GM12801 (cell line): ENCODE measurements around the gene OGFOD2.

Experiments used
- TF ChIP-seq, protein P1 (sequence below): IDR thresholded peaks from one replicate; pipeline ENCODE4 v1.5.1; 2011; ENCODE audit warnings: control low read depth; ENCODE audit not compliant: insufficient read length; ENCODE audit errors: extremely low read depth

The OGFOD2 gene

DNA sequence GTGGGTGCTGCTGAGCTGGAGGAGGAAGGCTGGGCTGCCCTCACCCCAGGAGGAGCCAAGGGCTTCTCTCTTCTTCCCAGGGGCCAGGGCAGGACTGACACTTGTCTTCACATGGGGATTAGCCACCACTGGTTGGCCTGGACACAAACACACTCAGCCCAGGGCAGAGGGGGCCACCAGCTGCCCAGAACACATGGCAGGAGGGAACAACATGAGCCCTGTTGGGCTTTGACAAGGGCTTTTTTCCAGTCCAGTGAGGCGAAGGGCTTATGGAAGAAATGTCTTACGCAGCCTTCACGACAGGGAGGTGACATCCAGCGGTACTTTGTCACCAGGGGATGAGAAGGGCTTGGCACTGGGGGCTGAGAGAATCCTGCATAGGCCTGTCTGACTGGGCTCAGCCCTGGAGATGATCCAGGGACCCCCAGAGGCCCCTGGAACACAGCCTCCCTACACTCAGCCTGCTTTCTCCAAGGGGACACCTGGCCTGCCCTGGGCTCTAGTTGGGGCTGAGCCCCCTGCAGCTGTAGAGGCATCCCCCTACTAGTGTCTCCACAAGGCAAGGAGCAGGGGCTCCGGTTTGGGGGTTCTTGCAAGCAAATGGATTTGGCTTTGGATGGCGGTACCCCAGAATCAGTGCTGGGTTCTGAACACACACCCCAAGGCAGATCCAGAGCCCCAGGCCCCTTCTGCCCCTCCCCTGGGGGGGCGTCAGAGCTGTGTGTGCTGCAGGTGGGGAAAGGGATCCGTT, 24.3 kb downstream of the OGFOD2 start:
- TF ChIP-seq, protein P1, sequence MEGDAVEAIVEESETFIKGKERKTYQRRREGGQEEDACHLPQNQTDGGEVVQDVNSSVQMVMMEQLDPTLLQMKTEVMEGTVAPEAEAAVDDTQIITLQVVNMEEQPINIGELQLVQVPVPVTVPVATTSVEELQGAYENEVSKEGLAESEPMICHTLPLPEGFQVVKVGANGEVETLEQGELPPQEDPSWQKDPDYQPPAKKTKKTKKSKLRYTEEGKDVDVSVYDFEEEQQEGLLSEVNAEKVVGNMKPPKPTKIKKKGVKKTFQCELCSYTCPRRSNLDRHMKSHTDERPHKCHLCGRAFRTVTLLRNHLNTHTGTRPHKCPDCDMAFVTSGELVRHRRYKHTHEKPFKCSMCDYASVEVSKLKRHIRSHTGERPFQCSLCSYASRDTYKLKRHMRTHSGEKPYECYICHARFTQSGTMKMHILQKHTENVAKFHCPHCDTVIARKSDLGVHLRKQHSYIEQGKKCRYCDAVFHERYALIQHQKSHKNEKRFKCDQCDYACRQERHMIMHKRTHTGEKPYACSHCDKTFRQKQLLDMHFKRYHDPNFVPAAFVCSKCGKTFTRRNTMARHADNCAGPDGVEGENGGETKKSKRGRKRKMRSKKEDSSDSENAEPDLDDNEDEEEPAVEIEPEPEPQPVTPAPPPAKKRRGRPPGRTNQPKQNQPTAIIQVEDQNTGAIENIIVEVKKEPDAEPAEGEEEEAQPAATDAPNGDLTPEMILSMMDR: no peak

DNA sequence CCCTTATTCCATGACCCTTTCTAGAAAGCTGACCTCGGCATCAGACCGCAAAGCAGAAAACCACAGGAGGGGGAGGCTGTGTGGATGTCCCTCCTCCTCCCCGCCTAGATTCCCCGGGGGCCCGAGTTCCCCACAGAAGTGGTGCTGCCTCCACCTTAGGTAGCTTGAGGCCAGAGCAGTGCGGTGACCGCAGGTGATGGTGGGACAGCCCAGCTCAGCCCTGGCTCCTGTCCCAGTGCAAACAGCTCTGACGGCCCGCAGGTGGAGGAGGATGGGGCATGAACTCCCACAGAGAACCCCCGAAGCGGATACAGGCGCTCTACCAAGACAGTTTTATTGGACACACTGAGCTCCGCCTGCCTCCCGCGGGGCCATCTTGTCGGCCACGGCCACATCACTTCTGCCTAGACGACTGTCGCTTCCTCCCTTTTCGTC, 25.0 kb downstream of the OGFOD2 start:
- TF ChIP-seq, protein P1: no peak

DNA sequence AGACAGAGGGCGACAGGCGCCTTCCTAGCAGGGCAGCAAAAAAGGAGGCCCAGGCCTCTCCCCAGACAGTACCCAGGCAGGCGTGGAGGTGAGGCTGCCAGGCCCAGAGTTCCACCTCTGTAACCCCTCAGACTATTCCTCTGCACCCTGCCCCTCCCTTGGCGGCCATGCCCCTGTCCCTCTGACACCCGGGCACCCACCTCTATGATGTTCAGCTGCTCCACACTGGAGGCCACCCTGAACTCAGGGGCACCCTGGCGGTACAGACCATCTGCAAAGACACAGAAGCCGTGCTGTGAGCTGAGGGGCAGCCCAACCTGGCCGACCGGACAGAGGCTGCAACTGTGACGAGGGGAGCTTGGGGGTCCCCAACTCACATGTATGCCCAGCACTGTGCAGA, 25.5 kb downstream of the OGFOD2 start:
- TF ChIP-seq, protein P1: no peak

DNA sequence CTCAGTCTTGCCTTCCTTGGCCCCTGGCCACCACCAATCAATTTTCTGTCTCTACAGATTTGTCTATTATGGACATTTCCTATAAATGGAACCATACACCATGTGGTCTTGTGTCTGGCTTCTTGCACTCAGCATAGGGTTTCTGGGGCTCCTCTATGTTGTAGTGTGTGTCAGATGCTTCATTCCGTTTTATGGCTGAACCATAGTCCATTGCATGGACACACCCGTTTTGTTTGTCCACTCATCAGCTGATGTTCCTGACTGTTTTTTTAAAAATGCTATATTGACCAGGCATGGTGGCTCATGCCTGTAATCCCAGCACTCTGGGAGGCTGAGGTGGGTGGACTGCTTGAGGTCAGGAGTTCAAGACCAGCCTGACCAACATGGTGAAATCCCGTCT, 26.4 kb downstream of the OGFOD2 start:
- TF ChIP-seq, protein P1: no peak

DNA sequence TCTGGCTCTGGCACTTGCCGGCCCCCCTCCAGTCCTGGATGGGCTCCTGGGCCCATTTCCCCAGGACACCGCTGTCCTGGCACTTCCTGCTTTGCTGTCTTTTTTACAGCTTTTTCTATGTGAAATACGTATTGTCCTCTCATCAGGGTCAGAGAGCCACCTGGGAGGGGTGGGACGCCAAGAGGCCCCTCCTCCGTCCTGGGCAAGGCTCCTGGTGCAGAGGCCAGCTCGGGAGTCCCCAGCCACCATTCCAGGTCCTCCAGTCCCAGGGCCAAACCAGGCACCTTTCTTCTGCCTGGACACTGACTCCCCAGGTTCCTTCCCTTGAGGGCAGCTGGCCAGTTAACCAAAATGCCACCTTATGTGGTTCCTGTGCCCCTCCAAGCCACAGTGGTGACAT, 28.2 kb downstream of the OGFOD2 start:
- TF ChIP-seq, protein P1: no peak

DNA sequence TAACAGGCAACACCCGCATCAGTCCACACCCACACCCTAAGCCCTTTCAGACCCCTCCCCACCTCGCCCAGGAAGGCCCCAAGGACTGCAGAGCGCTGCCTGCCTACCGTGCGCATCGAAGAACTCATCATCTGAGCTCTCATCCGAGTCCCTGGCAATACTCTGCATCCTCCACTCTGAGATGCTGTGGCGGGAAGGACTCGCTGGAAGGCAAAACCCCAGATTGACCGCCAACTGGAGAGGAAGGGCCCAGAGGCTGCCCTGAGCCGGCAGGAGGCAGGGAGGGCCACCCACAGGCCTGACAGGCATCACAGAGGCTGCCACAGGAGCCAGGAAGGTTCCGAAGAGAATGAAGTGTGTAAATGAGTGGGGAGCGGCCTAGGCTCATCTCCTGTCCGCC, 29.2 kb downstream of the OGFOD2 start:
- TF ChIP-seq, protein P1: no peak

DNA sequence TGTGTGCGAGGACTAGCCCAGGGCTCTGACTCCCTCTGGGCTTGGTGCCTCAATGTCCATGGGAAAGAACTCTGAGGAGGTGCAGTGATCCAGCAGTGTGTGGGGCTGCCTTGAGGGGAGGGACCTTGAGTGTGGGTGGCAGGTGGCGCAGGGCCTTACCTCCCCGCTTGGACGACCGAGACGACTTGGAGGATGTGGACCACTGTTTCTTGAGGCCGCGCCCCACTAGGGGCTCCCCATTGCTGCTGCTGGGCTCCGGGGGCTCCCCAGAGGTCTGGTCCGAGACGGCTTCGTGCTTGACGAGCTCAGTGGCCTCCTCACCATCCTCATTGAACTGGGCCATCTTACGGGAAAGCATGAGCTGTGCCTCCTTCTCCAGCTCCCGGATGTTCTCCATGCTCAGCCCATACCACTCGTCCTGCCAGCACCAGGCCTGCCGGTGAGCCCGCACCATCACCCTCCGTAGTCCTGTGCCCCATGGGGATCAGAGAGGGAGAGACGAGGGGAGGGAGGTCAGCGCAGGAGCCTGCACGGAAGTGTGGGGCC, 30.1 kb downstream of the OGFOD2 start:
- TF ChIP-seq, protein P1: no peak
